Smooth muscle cell (in vitro differentiated cells): ENCODE measurements around the gene TBX2. TPM values are rescaled to one million over a fixed set of nuclear protein-coding genes. Genes with fewer than 3 reads are reported as not detected.

ENCODE experiments used
- DNase-seq: peaks from one replicate; lab custom pipeline; 2025; ENCODE audit not compliant: unreplicated experiment; lab: John Stamatoyannopoulos, UW
- H2AFZ ChIP-seq: fragments of 200-600 bp; sonication (generic); 2 replicates; pipeline ENCODE4 v1.6.0; 2016; ENCODE audit warnings: antibody characterized with exemption, low read depth, mild to moderate bottlenecking
- H3F3A ChIP-seq: fragments of 200-600 bp; sonication (generic); 2 replicates; pipeline ENCODE4 v1.6.0; 2017; ENCODE audit warnings: antibody characterized with exemption, low read depth
- H3K27ac ChIP-seq: fragments of 200-600 bp; sonication (generic); 2 replicates; pipeline ENCODE4 v1.5.1; 2016; ENCODE audit warnings: low read depth, mild to moderate bottlenecking
- H3K27me3 ChIP-seq: fragments of 200-600 bp; sonication (generic); 2 replicates; pipeline ENCODE4 v1.6.1; 2016; ENCODE audit warnings: low read depth, mild to moderate bottlenecking
- H3K36me3 ChIP-seq: fragments of 200-600 bp; sonication (generic); 2 replicates; pipeline ENCODE4 v1.5.1; 2016; ENCODE audit warnings: low read depth
- H3K4me1 ChIP-seq: fragments of 200-600 bp; sonication (generic); 2 replicates; pipeline ENCODE4 v1.5.1; 2016; ENCODE audit warnings: low read depth
- H3K4me2 ChIP-seq: fragments of 200-600 bp; sonication (generic); 2 replicates; pipeline ENCODE4 v1.6.0; 2016; ENCODE audit warnings: mild to moderate bottlenecking
- H3K4me3 ChIP-seq: fragments of 200-600 bp; sonication (generic); 2 replicates; pipeline ENCODE4 v1.5.1; 2016; ENCODE audit warnings: mild to moderate bottlenecking
- H3K79me2 ChIP-seq: fragments of 200-600 bp; sonication (generic); 2 replicates; pipeline ENCODE4 v1.6.0; 2016; ENCODE audit warnings: low read depth, mild to moderate bottlenecking
- H3K9ac ChIP-seq: fragments of 200-600 bp; sonication (generic); 2 replicates; pipeline ENCODE4 v1.6.0; 2016; ENCODE audit warnings: low read depth
- H3K9me3 ChIP-seq: fragments of 200-600 bp; sonication (generic); replicated peaks from 2 replicates; pipeline ENCODE4 v1.5.1; 2016; ENCODE audit warnings: low read depth
- H4K20me1 ChIP-seq: fragments of 200-600 bp; sonication (generic); 2 replicates; pipeline ENCODE4 v1.6.0; 2016; ENCODE audit warnings: low read depth
- WGBS: methylation state at CpG from one replicate; pipeline ENCODE4 v1.1.7; 2016; ENCODE audit warnings: low lambda C conversion rate; 5-methylcytosine and 5-hydroxymethylcytosine counted together
- polyA plus RNA-seq: library from polyadenylated mRNA; unstranded; fragments of >200 nt; fragmentation: Nextera tagmentation; extraction: Ambion mirVana; gene quantifications from 2 replicates; pipeline ENCODE4 v1.2.1, GENCODE V29; 2016
- total RNA-seq: library from RNA; depleted of rRNA; stranded (reverse); fragments of >200 nt; gene quantifications from 2 replicates; pipeline ENCODE4 v1.2.3, GENCODE V29; 2014
- TF ChIP-seq, protein P1 (sequence below): fragments of 200-600 bp; sonication (generic); IDR thresholded peaks from 2 replicates; pipeline ENCODE4 v1.5.1; 2017; ENCODE audit warnings: borderline replicate concordance, mild to moderate bottlenecking, antibody characterized with exemption; ENCODE audit not compliant: insufficient read depth, poor library complexity, severe bottlenecking

TBX2 gene
- total and polyA plus RNA-seq, 2 experiments from 2014 or later = 46.7 to 146 TPM

DNA sequence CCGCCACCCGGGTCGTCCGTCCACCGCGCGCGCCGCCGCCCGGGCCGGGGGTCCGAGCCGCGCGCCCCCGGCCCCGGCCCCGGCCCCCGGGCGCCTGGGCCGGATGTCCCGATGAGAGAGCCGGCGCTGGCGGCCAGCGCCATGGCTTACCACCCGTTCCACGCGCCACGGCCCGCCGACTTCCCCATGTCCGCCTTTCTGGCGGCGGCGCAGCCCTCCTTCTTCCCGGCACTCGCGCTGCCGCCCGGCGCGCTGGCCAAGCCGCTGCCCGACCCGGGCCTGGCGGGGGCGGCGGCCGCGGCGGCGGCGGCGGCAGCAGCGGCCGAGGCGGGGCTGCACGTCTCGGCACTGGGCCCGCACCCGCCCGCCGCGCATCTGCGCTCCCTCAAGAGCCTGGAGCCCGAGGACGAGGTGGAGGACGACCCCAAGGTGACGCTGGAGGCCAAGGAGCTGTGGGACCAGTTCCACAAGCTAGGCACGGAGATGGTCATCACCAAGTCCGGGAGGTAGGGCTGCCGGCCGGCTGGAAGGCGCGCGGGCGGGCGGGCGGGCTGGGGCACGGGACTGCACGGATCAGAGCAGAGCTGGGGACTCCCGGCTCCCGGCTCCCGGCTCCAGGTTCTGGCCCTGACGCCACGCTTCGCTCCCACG is 548 bp downstream of the TBX2 start:
- H3K4me3 ChIP-seq = peak overlapping the region; percentile 77
- peak overlapping the region; percentile 23 for H3K27ac ChIP-seq
- DNase-seq = no peak
- H3K9me3 ChIP-seq = no peaks in the 10 kb centered on the region
- peaks cover 50% of the 10 kb centered on the region for H3K4me1 ChIP-seq
- H2AFZ ChIP-seq = no peak overlapping the region
- peaks cover 56% of the 10 kb centered on the region for H4K20me1 ChIP-seq
- H3K79me2 ChIP-seq = peaks cover 83% of the 10 kb centered on the region
- H3K9ac ChIP-seq = peak overlapping the region; percentile 67
- WGBS = under 1% methylated on average over 30 of the region's 90 CpGs
- no peaks in the 10 kb centered on the region for H3K36me3 ChIP-seq
- H3F3A ChIP-seq = no peaks in the 10 kb centered on the region
- H3K4me2 ChIP-seq = peak overlapping the region; percentile 97
- H3K27me3 ChIP-seq = peaks cover 40% of the 10 kb centered on the region
- TF ChIP-seq, protein P1, sequence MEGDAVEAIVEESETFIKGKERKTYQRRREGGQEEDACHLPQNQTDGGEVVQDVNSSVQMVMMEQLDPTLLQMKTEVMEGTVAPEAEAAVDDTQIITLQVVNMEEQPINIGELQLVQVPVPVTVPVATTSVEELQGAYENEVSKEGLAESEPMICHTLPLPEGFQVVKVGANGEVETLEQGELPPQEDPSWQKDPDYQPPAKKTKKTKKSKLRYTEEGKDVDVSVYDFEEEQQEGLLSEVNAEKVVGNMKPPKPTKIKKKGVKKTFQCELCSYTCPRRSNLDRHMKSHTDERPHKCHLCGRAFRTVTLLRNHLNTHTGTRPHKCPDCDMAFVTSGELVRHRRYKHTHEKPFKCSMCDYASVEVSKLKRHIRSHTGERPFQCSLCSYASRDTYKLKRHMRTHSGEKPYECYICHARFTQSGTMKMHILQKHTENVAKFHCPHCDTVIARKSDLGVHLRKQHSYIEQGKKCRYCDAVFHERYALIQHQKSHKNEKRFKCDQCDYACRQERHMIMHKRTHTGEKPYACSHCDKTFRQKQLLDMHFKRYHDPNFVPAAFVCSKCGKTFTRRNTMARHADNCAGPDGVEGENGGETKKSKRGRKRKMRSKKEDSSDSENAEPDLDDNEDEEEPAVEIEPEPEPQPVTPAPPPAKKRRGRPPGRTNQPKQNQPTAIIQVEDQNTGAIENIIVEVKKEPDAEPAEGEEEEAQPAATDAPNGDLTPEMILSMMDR = no peak

DNA sequence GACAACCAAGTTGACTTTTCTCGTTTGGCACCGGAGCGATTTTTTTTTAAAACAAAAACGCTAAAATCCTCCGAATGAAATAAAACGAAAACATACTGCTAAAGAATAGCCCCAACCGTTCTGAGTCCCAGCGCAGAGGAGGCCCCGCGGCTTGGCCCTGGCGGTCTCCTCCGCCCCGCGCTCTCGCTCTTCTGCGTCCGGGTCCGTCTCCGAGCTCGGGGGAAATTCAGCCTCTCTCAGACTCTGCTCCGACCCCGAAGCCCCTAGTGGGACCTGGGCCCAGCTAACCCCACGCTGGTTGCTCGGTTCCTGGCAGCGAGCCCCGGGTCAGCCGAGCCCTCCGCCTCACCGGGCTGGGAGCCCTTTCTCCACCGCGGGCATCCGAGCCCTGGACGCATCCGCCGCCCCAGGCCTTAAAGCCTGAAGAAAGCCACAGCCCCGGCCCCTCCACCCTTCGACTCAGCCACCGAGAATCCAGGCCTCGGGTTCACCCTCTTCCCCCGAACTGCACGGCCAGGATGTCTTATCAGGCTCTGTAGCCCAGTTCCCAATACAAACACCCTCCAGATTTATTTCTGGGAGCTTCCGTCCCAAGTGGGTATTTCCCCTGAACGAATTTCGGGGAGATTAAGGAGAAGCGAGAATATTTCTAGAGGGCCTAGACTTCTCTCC is 1.2 kb downstream of the TBX2 start:
- Histone ChIP-seq H3K79me2 (peaks cover 87% of the 10 kb centered on the region), H3F3A (no peaks in the 10 kb centered on the region), H3K27ac (peak overlapping the region; percentile 23), H3K4me3 (peak overlapping the region; percentile 77), H3K9ac (peak overlapping the region; percentile 67), H3K4me2 (peak overlapping the region; percentile 97), H3K27me3 (peaks cover 46% of the 10 kb centered on the region), H3K36me3 (no peaks in the 10 kb centered on the region), H2AFZ (no peak overlapping the region), H3K4me1 (peaks cover 52% of the 10 kb centered on the region), H4K20me1 (peaks cover 62% of the 10 kb centered on the region), H3K9me3 (no peaks in the 10 kb centered on the region)
- TF ChIP-seq, protein P1 = no peak
- WGBS = 3% methylated on average over 45 of the region's 45 CpGs
- DNase-seq = no peak

DNA sequence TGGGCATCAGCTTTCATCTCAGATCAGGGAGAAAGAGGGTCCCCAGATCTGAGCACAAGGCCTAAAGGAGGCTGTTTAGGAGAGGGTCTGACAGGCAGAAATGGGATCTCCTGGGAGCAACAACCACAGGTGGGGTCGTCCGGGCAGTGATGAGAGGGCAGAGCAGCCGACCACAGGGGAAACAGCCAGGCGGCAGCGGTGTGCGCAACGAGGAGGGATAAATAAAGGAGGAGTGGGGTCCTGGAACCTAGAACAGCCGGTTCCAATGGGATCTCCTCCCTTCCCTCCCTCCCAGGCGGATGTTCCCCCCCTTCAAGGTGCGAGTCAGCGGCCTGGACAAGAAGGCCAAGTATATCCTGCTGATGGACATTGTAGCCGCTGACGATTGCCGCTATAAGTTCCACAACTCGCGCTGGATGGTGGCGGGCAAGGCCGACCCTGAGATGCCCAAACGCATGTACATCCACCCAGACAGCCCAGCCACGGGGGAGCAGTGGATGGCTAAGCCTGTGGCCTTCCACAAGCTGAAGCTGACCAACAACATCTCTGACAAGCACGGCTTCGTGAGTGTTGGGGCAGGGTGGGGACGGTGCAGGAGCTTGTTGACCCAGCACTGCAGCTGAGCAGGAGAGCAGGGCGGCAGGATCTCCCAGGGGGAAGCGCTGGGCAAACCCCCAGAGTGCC is 1.9 kb downstream of the TBX2 start:
- peak overlapping the region; percentile 77 for H3K4me3 ChIP-seq
- peaks cover 69% of the 10 kb centered on the region for H4K20me1 ChIP-seq
- peak overlapping the region; percentile 23 for H3K27ac ChIP-seq
- peaks cover 46% of the 10 kb centered on the region for H3K4me1 ChIP-seq
- no peak for DNase-seq
- peak overlapping the region; percentile 67 for H3K9ac ChIP-seq
- peaks cover under 1% of the 10 kb centered on the region for H3F3A ChIP-seq
- WGBS = 20% methylated on average over 25 of the region's 25 CpGs
- H3K27me3 ChIP-seq = peaks cover 52% of the 10 kb centered on the region
- no peak overlapping the region for H2AFZ ChIP-seq
- H3K36me3 ChIP-seq = no peaks in the 10 kb centered on the region
- TF ChIP-seq, protein P1 = no peak
- peak overlapping the region; percentile 97 for H3K4me2 ChIP-seq
- H3K9me3 ChIP-seq = no peaks in the 10 kb centered on the region
- peaks cover 87% of the 10 kb centered on the region for H3K79me2 ChIP-seq
